ENCODE results near the gene CAPN2. TPM values are rescaled to one million over a fixed set of nuclear protein-coding genes. Genes with fewer than 3 reads are reported as not detected.

Gene CAPN2
- total RNA-seq, 4 donors from 2014 or later, result 134 to 155 (median 148) TPM

DNA sequence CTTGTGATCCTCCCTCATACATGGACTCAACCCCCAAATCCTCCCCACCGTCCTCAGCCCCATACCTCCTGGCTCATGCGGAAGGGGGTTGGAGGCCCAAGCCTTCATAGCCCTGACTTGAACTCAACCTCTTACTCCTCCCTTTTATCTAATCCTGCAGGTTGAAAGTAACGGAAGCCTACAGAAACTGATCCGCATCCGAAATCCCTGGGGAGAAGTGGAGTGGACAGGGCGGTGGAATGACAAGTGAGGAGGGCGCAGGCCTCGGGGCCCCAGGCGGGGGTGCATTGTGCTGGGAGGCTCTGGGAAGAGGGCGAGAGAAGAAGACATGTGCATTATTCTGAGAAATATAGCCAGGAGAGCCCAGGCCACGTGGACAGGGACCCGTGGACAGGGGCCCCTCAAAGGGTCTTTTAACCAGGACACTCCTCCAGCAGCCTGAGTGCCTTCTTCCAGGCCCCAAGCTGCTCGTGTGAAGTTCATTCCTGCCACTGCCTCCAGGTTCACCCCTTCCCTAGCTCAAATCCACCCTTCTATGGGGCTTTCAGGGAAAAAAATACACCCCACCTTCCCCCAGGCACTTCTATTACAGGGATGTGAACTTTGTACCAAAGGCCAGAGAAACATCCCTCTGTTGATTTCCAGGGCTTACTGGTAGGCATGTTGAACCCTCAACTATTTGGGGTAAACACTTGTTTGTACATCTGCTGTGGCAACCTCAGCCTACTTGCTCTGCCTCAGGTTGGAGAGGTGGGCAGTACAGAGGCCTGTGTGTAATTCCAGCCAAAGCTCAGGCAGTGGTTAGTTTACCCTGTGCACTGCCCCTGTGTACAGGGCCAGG is 38.6 kb downstream of the CAPN2 start:
- TF ChIP-seq, protein P1, sequence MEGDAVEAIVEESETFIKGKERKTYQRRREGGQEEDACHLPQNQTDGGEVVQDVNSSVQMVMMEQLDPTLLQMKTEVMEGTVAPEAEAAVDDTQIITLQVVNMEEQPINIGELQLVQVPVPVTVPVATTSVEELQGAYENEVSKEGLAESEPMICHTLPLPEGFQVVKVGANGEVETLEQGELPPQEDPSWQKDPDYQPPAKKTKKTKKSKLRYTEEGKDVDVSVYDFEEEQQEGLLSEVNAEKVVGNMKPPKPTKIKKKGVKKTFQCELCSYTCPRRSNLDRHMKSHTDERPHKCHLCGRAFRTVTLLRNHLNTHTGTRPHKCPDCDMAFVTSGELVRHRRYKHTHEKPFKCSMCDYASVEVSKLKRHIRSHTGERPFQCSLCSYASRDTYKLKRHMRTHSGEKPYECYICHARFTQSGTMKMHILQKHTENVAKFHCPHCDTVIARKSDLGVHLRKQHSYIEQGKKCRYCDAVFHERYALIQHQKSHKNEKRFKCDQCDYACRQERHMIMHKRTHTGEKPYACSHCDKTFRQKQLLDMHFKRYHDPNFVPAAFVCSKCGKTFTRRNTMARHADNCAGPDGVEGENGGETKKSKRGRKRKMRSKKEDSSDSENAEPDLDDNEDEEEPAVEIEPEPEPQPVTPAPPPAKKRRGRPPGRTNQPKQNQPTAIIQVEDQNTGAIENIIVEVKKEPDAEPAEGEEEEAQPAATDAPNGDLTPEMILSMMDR (IDR thresholded peaks at IDR 0.05), result no peak
- no peak for TF ChIP-seq POLR2A (IDR thresholded peaks at IDR 0.05)
- peaks cover 62 to 66% of the 10 kb centered on the region in 2 donors for H3K36me3 ChIP-seq
- H3K27me3 ChIP-seq, result no peaks in the 10 kb centered on the region
- H3K9me3 ChIP-seq, result no peaks in the 10 kb centered on the region
- no peak overlapping the region for H3K27ac ChIP-seq
- 86 to 93% methylated on average over 13 of the region's 13 CpGs for WGBS, 2 donors
- H3K4me1 ChIP-seq, result peaks cover 10 to 23% of the 10 kb centered on the region in 2 donors
- DNase-seq, result no peak
- intact Hi-C loops (cut with DNase I), result loop anchor here (10.0 kb wide), 1 partner anchor 56 kb away; no protein-coding TSS in a partner anchor
- no peak overlapping the region for H3K4me3 ChIP-seq (replicated peaks in 1 of 3)

DNA sequence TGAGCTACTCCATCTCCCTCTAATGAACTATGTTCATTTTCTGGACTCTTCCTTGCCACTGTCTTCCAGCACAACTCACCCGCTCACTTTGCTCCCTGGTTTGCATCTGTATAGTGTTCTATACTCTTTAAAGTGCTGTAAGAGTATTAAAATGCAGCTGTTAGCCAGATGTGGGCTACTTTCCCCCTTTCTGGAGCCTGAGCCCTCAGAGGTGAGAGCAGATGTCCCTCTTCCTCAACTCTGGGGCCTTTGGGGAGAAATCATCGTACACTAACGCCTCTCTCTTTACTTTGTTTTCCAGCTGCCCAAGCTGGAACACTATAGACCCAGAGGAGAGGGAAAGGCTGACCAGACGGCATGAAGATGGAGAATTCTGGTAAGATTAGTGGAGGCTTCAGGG is 39.4 kb downstream of the CAPN2 start:
- TF ChIP-seq, protein P1 (IDR thresholded peaks at IDR 0.05), result no peak
- TF ChIP-seq POLR2A (IDR thresholded peaks at IDR 0.05), result no peak
- Histone ChIP-seq H3K4me1 (peaks cover 10 to 23% of the 10 kb centered on the region in 2 donors), H3K27me3 (no peaks in the 10 kb centered on the region), H3K4me3 (replicated peaks in 1 of 3) (no peak overlapping the region), H3K27ac (no peak overlapping the region), H3K36me3 (peaks cover 62 to 71% of the 10 kb centered on the region in 2 donors), H3K9me3 (no peaks in the 10 kb centered on the region)
- DNase-seq, result no peak
- intact Hi-C loops (cut with DNase I), result loop anchor here (10.0 kb wide), 1 partner anchor 57 kb away; no protein-coding TSS in a partner anchor
- 90 to 92% methylated on average over 4 of the region's 4 CpGs for WGBS, 2 donors

DNA sequence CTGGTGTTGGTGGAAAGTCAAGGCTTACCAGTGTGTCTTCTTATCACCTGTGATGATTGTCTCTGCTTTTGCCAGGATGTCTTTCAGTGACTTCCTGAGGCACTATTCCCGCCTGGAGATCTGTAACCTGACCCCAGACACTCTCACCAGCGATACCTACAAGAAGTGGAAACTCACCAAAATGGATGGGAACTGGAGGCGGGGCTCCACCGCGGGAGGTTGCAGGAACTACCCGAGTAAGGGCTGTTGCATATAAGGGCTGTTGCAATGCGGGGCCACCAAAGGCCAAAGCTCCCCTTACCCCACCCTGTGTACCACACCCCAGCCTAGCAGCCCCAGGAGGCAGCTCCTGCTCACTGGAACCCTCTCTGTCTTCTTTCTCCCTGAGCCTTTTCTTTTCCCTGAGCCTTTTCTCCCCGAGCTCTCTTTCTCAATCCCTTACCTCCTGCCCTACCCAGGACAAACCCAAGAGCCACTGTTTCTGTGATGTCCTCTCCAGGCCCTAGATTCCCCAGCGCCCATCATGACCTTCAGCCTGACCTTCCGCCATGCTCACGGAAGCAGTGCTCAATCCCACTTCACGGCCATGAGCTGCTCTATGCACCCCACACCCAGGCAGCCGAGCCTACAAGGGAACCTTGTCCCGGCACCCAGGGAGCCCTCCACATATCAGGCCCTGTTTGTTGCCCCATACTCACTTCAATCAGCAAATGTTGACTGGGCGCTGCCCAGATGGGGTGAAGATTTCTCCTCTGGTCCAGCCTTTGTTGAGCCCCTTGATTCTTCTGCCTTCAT is 40.6 kb downstream of the CAPN2 start:
- DNase-seq, result no peak
- H3K36me3 ChIP-seq, result peaks cover 63 to 72% of the 10 kb centered on the region in 2 donors
- peaks cover 7 to 15% of the 10 kb centered on the region in 2 donors for H3K4me1 ChIP-seq
- TF ChIP-seq, protein P1 (IDR thresholded peaks at IDR 0.05), result no peak
- TF ChIP-seq POLR2A (IDR thresholded peaks at IDR 0.05), result no peak
- WGBS, 2 donors, result 83 to 87% methylated on average over 15 of the region's 15 CpGs
- H3K4me3 ChIP-seq (replicated peaks in 1 of 3), result no peak overlapping the region
- H3K9me3 ChIP-seq, result no peaks in the 10 kb centered on the region
- no peak overlapping the region for H3K27ac ChIP-seq
- no peaks in the 10 kb centered on the region for H3K27me3 ChIP-seq
- intact Hi-C loops (cut with DNase I), result loop anchor here (10.0 kb wide), 1 partner anchor 58 kb away; no protein-coding TSS in a partner anchor

DNA sequence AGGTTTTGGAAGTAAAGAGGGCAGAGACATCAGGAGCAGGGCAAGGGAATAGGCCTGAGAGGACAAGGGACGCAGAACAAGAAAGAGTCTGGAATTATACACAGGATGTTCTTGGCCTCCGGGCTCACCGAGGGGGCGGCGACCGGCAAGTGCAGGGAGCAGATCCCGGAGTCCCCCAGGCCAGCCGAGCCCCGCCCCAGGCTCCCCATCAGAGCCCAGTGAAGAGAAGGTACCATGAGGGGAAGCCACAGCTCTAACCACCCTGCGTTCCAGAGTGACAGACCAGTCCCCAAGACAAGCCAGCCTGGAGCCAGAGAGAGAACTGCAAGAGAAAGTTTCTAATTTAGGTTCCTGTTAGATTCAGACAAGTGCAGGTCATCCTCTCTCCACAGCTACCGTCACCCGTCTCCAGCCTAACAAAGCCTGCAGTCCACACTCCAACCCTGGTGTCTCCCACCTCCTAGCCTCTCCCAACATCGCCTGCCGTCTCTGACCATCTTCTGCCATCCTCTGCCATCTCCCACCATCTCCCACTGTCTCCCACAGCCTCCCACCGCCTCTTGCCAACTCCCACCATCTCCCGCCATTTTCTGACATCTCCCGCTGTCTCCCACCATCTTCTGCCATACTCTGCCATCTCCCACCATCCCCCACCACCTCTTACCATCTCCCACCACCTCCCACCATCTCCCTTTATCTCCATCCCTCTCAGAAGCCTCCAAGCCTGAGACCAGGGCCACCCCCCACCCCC is 42.5 kb downstream of the CAPN2 start:
- no peaks in the 10 kb centered on the region for H3K4me1 ChIP-seq
- peaks cover 64 to 76% of the 10 kb centered on the region in 2 donors for H3K36me3 ChIP-seq
- intact Hi-C loops (cut with DNase I), result loop anchor here (10.0 kb wide), 1 partner anchor 60 kb away; no protein-coding TSS in a partner anchor
- no peak overlapping the region for H3K4me3 ChIP-seq (replicated peaks in 1 of 3)
- no peak for DNase-seq
- no peak overlapping the region for H3K27ac ChIP-seq
- TF ChIP-seq, protein P1 (IDR thresholded peaks at IDR 0.05), result no peak
- TF ChIP-seq POLR2A (IDR thresholded peaks at IDR 0.05), result no peak
- no peaks in the 10 kb centered on the region for H3K27me3 ChIP-seq
- 93 to 95% methylated on average over 17 of the region's 17 CpGs for WGBS, 2 donors
- H3K9me3 ChIP-seq, result no peaks in the 10 kb centered on the region
